H1 (cell line): ENCODE results near the gene SKIDA1. TPM values are rescaled to one million over a fixed set of nuclear protein-coding genes. Genes with fewer than 3 reads are reported as not detected.
A peak's percentile ranks its signal among the peaks of the same experiment; 100 is the strongest.
"Not testable (repeated sequence)": the region's sequence is repeated elsewhere in the genome, so short reads cannot be mapped to it uniquely, and the experiment has no call there.

Source experiments
- CTCF ChIA-PET: fragments of 300-600 bp; sonication (Branson Sonifier 250); formaldehyde crosslinking; loops from one replicate; lab custom pipeline; 2021; ENCODE audit not compliant: partially characterized antibody; lab: Charles Lee
- POLR2A ChIA-PET: fragments of 300-600 bp; sonication (Branson Sonifier 250); formaldehyde crosslinking; loops from one replicate; lab custom pipeline; 2021; ENCODE audit warnings: inconsistent platforms; ENCODE audit not compliant: partially characterized antibody; lab: Charles Lee
- DNase-seq, 2 experiments: peaks; one replicate each; pipeline versions ENCODE4 v3.0.0 to v3.0.0-alpha.2; 2010 to 2022; ENCODE audit warnings: low spot score in 2 of 2, low read depth in 1 of 2, mixed read lengths in 1 of 2
- FAIRE-seq: peaks from 2 replicates; lab custom pipeline; 2011; peaks lifted over from hg19 to GRCh38; lab: Jason Lieb, UNC
- H2AFZ ChIP-seq: 2 replicates; pipeline ENCODE4 v1.8.1; 2012; ENCODE audit warnings: low read length, inconsistent platforms
- H2AK5ac ChIP-seq: 2 replicates; pipeline ENCODE4 v1.6.1; 2013; ENCODE audit warnings: low read depth, low read length
- H2BK120ac ChIP-seq: replicated peaks from 2 replicates; pipeline ENCODE3; 2013; ENCODE audit warnings: low read depth, low read length, inconsistent platforms
- H2BK12ac ChIP-seq: 2 replicates; pipeline ENCODE4 v1.6.1; 2013; ENCODE audit warnings: low read depth, low read length
- H2BK15ac ChIP-seq: 2 replicates; pipeline ENCODE4 v1.6.1; 2013; ENCODE audit warnings: low read length
- H2BK20ac ChIP-seq: 2 replicates; pipeline ENCODE4 v1.6.1; 2013; ENCODE audit warnings: low read length
- H2BK5ac ChIP-seq: 2 replicates; pipeline ENCODE4 v1.6.1; 2013; ENCODE audit warnings: low read depth, low read length
- H3K14ac ChIP-seq: 2 replicates; pipeline ENCODE4 v1.6.1; 2013; ENCODE audit warnings: inconsistent platforms; ENCODE audit not compliant: insufficient read length
- H3K18ac ChIP-seq: 2 replicates; pipeline ENCODE4 v1.6.1; 2013; ENCODE audit warnings: low read length; ENCODE audit errors: extremely low read depth
- H3K23ac ChIP-seq: 2 replicates; pipeline ENCODE4 v1.6.1; 2013; ENCODE audit warnings: inconsistent platforms; ENCODE audit not compliant: insufficient read length
- H3K23me2 ChIP-seq: 2 replicates; pipeline ENCODE4 v1.6.1; 2013; ENCODE audit warnings: low read depth, low read length
- H3K27ac ChIP-seq: 2 replicates; pipeline ENCODE4 v1.6.1; 2011; ENCODE audit warnings: low read depth, low read length, inconsistent platforms
- H3K27me3 ChIP-seq, 4 experiments: replicated peaks in 1 of 4; 1 replicate in 1 of 4; 2 replicates in 3 of 4; pipeline versions ENCODE4 v1.6.1 to v1.8.1; 2011 to 2013; ENCODE audit warnings: low read length in 3 of 4, mild to moderate bottlenecking in 3 of 4, inconsistent platforms in 2 of 4, mixed read lengths in 2 of 4, moderate library complexity in 1 of 4; ENCODE audit not compliant: control insufficient read depth in 3 of 4, insufficient read depth in 3 of 4; ENCODE audit errors: extremely low read depth in 1 of 4
- H3K36me3 ChIP-seq, 4 experiments: 2 replicates each; pipeline versions ENCODE4 v1.6.1 to v1.8.1; 2011 to 2013; ENCODE audit warnings: mild to moderate bottlenecking in 4 of 4, low read length in 3 of 4, moderate library complexity in 2 of 4, control low read depth in 1 of 4, inconsistent platforms in 1 of 4; ENCODE audit not compliant: insufficient read depth in 4 of 4, control insufficient read depth in 2 of 4
- H3K4ac ChIP-seq: replicated peaks from 2 replicates; pipeline ENCODE3; 2013; ENCODE audit warnings: low read length, low read depth, mixed read lengths, inconsistent platforms; ENCODE audit not compliant: insufficient read length
- H3K4me1 ChIP-seq, 4 experiments: replicated peaks in 1 of 4; 1 replicate in 1 of 4; 2 replicates in 3 of 4; pipeline versions ENCODE4 v1.6.1 to v1.8.1; 2011 to 2013; ENCODE audit warnings: low read length in 3 of 4, inconsistent platforms in 2 of 4, mixed read lengths in 1 of 4; ENCODE audit not compliant: insufficient read depth in 4 of 4, control insufficient read depth in 3 of 4
- H3K4me2 ChIP-seq, 2 experiments: 2 replicates each; pipeline versions ENCODE4 v1.6.1 to v1.8.1; 2011 to 2013; ENCODE audit warnings: low read depth in 2 of 2, low read length in 2 of 2, control low read depth in 1 of 2, inconsistent platforms in 1 of 2, mild to moderate bottlenecking in 1 of 2; ENCODE audit not compliant: insufficient read depth in 1 of 2
- H3K4me3 ChIP-seq, 4 experiments: fragments of 200-600, 300-600 bp in 1 of 4; sonication (generic), shearing (Covaris generic), sonication (Bioruptor Twin) in 1 of 4; 2 replicates each; pipeline versions ENCODE4 v1.5.1 to v1.8.1; 2011 to 2016; ENCODE audit warnings: low read length in 4 of 4, low read depth in 3 of 4, control low read depth in 2 of 4, inconsistent platforms in 2 of 4, mild to moderate bottlenecking in 2 of 4, mixed read lengths in 1 of 4, moderate library complexity in 1 of 4; ENCODE audit not compliant: insufficient read depth in 2 of 4; ENCODE audit errors: extremely low read depth in 1 of 4
- H3K56ac ChIP-seq: replicated peaks from 2 replicates; pipeline ENCODE3; 2013; ENCODE audit warnings: low read depth, mild to moderate bottlenecking, mixed read lengths, low read length, inconsistent platforms; ENCODE audit not compliant: insufficient read length
- H3K79me1 ChIP-seq: 2 replicates; pipeline ENCODE4 v1.6.1; 2013; ENCODE audit warnings: low read depth, low read length, control low read depth
- H3K79me2 ChIP-seq, 2 experiments: 2 replicates each; pipeline versions ENCODE4 v1.6.1 to v1.8.1; 2012 to 2013; ENCODE audit warnings: low read length in 2 of 2, mild to moderate bottlenecking in 2 of 2, inconsistent platforms in 1 of 2; ENCODE audit not compliant: insufficient read depth in 2 of 2, control insufficient read depth in 1 of 2
- H3K9ac ChIP-seq, 4 experiments: replicated peaks in 1 of 4; 1 replicate in 1 of 4; 2 replicates in 3 of 4; pipeline versions ENCODE4 v1.6.1 to v1.8.1; 2011 to 2013; ENCODE audit warnings: low read depth in 3 of 4, low read length in 3 of 4, control low read depth in 2 of 4, mild to moderate bottlenecking in 2 of 4, moderate library complexity in 2 of 4, inconsistent platforms in 1 of 4; ENCODE audit errors: extremely low read depth in 1 of 4
- H3K9me3 ChIP-seq, 2 experiments: 2 replicates each; pipeline versions ENCODE4 v1.6.1 to v1.8.1; 2012 to 2013; ENCODE audit warnings: mild to moderate bottlenecking in 2 of 2, moderate library complexity in 2 of 2, control low read depth in 1 of 2, inconsistent platforms in 1 of 2, low read depth in 1 of 2, low read length in 1 of 2, mixed read lengths in 1 of 2; ENCODE audit not compliant: insufficient read depth in 2 of 2
- H4K20me1 ChIP-seq, 2 experiments: replicated peaks in 1 of 2; 2 replicates each; pipeline versions ENCODE3 to v1.8.1; 2011 to 2013; ENCODE audit warnings: inconsistent platforms in 2 of 2, low read length in 2 of 2, mild to moderate bottlenecking in 1 of 2; ENCODE audit not compliant: insufficient read depth in 2 of 2, control insufficient read depth in 1 of 2
- H4K5ac ChIP-seq: 2 replicates; pipeline ENCODE4 v1.6.1; 2013; ENCODE audit warnings: low read length, low read depth, mixed read lengths, inconsistent platforms; ENCODE audit not compliant: insufficient read length
- H4K8ac ChIP-seq: 2 replicates; pipeline ENCODE4 v1.8.0; 2013; ENCODE audit warnings: mild to moderate bottlenecking, moderate library complexity, low read length, inconsistent platforms; ENCODE audit not compliant: insufficient read depth; ENCODE audit errors: extremely low read depth
- H4K91ac ChIP-seq: replicated peaks from 2 replicates; pipeline ENCODE3; 2013; ENCODE audit warnings: low read length, mixed read lengths, inconsistent platforms; ENCODE audit not compliant: insufficient read length
- E2F6 ChIP-seq: IDR thresholded peaks from 2 replicates; pipeline ENCODE4 v1.6.1; 2012; ENCODE audit warnings: inconsistent platforms
- POU5F1 ChIP-seq: IDR thresholded peaks from 2 replicates; pipeline ENCODE4 v1.6.1; 2011; ENCODE audit warnings: low read depth, mild to moderate bottlenecking, low read length, moderate library complexity
- WGBS, 2 experiments: shearing (Covaris generic) in 1 of 2; methylation state at CpG; one replicate each; pipeline versions ENCODE4 v1.1.6 to v1.1.7; 2013 to 2015; ENCODE audit warnings: low lambda C conversion rate in 2 of 2, mixed read lengths in 2 of 2, inconsistent platforms in 1 of 2, low coverage in 1 of 2, missing lambda C conversion rate in 1 of 2; ENCODE audit not compliant: insufficient replicate concordance in 2 of 2, insufficient coverage in 1 of 2, insufficient read length in 1 of 2; ENCODE audit errors: extremely low coverage in 1 of 2, missing lambda C conversion rate in 1 of 2; 5-methylcytosine and 5-hydroxymethylcytosine counted together
- polyA plus RNA-seq, 7 experiments: library from polyadenylated mRNA; depleted of rRNA in 3 of 7; stranded (reverse) in 5 of 7; unstranded in 2 of 7; fragments of >200 nt in 5 of 7; fragments of 200-250 nt in 2 of 7; gene quantifications; 1 replicate in 5 of 7; 2 replicates in 1 of 7; 4 replicates in 1 of 7; pipeline versions ENCODE4 v1.2.1 to v1.2.3, GENCODE V29; 2011 to 2013; ENCODE audit warnings: missing spikeins in 2 of 7, mixed read lengths in 2 of 7
- total RNA-seq: library from RNA; stranded (reverse); fragmentation: NEBNext Ultra II Directional; extraction: Animal tissue kit (Norgen Biotek cat#: 25700); gene quantifications from 2 replicates; pipeline ENCODE4 v1.2.1, GENCODE V29; 2021

The SKIDA1 gene
- total and polyA plus RNA-seq, 2 of the 8 experiments (the other 6 are each of a cell fraction or from before 2014, with no cell fraction given), result 1.5 to 8.0 TPM

- TF ChIP-seq E2F6, result no peak
- TF ChIP-seq POU5F1, result no peak
Observed at GRCh38 chr10:21570761-21571521, 45.5 kb upstream of the SKIDA1 start (continued).

GRCh38 chr10:21558984-21559383 lies 33.5 kb upstream of the SKIDA1 start:
- H3K18ac ChIP-seq, H3K9ac ChIP-seq, H3K4me1 ChIP-seq, H3K4me3 ChIP-seq, H2AK5ac ChIP-seq, FAIRE-seq, H3K4me2 ChIP-seq, H3K27ac ChIP-seq, H3K9me3 ChIP-seq, H3K23me2 ChIP-seq, H2AFZ ChIP-seq, H2BK120ac ChIP-seq, H4K8ac ChIP-seq, H3K56ac ChIP-seq, H3K23ac ChIP-seq, H3K14ac ChIP-seq, H4K91ac ChIP-seq, H4K5ac ChIP-seq, H4K20me1 ChIP-seq, H2BK5ac ChIP-seq, H3K27me3 ChIP-seq, H2BK12ac ChIP-seq, H2BK20ac ChIP-seq, H3K79me1 ChIP-seq, H2BK15ac ChIP-seq, H3K4ac ChIP-seq: not testable (repeated sequence)
- Histone ChIP-seq H3K36me3 (peaks cover 0 to 45% (median 14%) of the 10 kb centered on the region in 4 experiments; a peak in 7 of 8 replicates), H3K79me2 (peaks cover 7 to 89% of the 10 kb centered on the region in 2 experiments)
- peak in 1 of 2 experiments; percentile 27 for DNase-seq
- WGBS, 2 experiments, result 92% methylated on average over 7 of the region's 7 CpGs; no CpG with 5 or more reads in 1 of the 2 experiments
- POLR2A ChIA-PET, result interaction anchor here (1.2 to 2.7 kb wide), 3 partner anchors 9 to 26 kb away, joined by 4 to 10 read pairs (median 7); no protein-coding TSS in a partner anchor
- CTCF ChIA-PET, result interaction anchor here (1.5 to 1.7 kb wide), 2 partner anchors 9 to 21 kb away, joined by 4 to 9 read pairs; no protein-coding TSS in a partner anchor
